OCI-M2 (cell line): ENCODE results near the gene COL18A1.
"Not testable (repeated sequence)": the region's sequence is repeated elsewhere in the genome, so short reads cannot be mapped to it uniquely, and the experiment has no call there.

Experiments used
- DNase-seq: peaks from one replicate; lab custom pipeline; 2025; ENCODE audit not compliant: unreplicated experiment; lab: John Stamatoyannopoulos, UW

COL18A1 gene

DNA sequence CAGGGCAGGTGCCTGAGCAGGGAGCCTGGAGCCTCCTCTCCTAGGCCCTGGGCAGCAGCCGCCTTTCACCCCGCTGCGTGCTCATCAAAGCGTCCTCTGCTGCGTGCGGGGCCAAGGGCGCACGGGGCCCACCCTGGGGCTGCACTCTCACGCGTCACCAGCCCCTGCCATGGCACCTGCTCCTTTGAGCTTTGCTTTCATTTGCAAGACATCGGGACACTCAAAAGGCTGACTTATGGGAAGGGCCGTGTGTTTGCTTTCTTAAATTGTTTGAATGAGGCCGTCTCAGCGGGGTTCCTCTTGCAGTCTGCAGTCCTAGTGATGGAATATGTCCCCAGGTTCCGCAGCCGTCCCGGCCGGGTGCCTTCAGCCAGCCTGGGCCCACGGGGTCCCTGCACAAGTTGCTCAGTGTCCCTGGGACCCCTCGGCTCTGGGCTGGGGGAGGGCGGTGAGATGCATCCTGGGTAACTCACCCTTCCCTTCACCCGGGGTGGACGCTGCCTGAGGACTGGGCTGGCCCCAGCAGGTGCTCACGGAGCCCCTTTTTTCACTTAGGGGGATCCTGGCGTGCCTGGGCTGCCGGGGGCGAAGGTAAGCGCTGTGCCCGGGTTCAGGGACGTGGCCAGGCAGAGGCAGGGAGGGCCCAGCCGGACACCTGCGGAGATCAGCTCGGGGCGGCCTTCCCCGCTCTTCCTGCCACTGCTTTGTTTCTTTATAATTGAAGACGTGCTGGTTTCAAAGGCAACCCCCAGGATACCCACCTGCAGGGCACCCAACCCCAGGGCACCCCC is 84.2 kb downstream of the COL18A1 start:
- no peak for DNase-seq

DNA sequence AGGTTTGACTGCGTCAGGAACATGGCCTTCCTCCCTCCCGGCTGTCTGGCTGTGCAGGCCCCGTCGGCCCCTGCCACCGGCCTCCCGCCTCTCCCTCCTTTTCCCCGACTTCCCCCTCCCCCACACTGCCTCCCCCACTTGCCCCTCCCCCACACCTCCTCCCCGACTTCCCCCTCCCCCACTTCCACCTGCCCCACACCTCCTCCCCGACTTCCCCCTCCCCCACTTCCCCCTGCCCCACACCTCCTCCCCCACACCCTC is 84.7 kb downstream of the COL18A1 start:
- no peak for DNase-seq

DNA sequence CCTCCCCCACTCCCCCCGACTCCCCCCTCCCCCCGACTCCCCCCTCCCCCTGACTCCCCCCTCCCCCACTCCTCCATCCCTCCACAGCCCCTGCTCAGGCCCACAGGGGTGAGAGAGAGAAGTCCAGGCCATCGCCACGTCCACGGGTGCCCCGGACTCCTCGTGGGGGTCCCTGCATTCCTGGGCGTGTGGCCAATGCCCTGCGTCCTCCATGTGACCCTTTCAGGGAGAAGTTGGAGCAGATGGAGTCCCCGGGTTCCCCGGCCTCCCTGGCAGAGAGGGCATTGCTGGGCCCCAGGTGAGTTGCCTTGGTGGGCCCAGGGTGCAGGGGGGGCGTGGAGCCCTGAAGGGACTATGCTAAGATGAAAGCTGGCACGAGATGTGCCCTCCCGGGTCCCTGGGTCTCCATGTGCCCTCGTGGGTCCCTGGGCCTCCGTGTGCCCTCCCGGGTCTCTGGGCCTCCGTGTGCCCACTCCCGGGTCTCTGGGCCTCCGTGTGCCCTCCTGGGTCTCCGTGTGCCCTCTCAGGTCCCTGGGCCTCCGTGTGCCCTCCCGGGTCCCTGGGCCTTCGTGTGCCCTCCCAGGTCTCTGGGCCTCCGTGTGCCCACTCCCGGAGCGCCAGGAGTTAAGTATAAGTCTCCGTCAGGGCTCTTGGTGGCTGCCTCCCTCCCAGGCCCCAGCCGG is 85.2 kb downstream of the COL18A1 start:
- DNase-seq, result no peak

DNA sequence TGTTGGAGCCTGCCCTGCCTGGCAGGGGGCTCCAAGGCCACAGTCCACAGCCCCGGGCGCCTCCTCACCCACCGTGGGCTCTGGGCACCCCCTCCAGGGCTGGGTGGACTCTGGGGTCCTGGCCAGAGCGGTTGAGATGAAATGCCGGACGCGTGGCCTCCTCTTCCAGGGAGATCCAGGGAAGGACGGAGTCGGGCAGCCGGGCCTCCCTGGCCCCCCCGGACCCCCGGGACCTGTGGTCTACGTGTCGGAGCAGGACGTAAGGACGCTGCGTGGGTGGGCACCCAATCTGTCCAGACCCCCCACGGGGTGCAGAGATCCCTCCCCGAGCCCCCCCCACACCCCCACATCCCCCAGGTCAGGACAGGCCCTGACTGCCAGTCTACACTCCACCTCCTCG is 86.1 kb downstream of the COL18A1 start:
- DNase-seq, result no peak

DNA sequence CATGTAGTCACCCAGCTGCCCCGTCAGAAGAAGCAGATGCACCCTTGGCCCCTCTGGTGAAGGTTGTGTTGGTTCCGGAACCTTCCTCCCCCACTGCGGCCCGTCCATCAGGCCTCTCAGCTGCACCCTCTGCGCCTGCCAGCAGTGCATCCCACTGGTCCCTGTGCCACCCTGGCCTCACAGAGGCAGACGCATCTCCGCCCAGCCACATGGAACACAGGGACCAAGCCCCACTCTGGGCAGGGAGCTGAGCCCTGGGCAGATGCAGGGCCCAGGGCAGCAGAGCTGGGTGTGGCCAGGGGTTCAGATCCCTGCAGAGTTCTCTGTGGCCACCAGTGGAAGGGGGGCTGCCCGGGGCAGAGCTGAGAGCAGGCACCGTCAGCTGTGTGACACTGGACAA is 86.7 kb downstream of the COL18A1 start:
- DNase-seq, result no peak

DNA sequence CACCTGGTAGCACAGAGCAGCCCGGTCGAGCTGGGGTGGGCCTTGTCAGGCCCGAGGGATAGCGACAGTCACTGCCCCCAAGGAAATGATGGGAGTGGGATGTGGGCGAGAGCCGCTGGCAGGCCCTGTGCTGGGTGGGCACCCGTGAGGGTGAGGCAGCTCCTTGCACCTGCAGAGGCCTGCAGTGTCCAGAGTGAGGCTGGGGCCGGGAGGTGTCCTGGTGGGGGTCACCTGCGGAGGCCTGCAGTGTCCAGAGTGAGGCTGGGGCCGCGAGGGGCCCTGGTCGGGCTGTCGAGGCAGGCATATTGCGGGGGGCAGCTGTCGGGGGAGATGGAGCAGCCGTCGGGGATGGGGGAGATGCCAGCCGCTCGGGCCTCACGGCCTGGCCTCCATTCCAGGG is 87.8 kb downstream of the COL18A1 start:
- no peak for DNase-seq

DNA sequence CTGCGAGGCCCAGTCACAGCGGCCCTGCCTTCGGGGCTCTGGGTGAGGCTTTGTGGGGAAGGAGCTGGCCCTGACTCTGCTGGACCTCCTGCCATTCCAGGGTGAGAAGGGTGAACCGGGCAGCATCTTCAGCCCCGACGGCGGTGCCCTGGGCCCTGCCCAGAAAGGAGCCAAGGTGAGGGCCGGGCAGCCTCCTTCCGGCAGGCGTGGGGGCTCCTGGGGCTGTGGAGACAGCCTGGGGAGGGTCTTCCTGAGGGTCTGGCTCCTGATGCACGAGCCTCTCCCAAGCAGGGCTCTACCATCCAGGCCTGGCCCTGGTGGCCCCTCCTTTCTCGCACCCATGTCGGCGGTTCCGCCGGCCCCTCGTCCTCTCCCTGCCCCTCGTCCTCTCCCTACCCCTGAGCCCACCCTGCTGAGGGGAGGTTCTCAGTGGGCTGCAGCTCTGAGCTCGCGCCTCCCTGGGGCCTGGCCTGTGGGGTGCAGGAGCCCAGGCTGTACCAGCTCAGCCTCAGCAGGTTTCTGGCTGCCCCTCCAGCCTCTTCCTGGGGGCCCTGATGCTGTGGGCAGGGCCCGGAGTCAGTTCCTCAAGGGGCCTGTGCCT is 88.5 kb downstream of the COL18A1 start:
- DNase-seq, result no peak

DNA sequence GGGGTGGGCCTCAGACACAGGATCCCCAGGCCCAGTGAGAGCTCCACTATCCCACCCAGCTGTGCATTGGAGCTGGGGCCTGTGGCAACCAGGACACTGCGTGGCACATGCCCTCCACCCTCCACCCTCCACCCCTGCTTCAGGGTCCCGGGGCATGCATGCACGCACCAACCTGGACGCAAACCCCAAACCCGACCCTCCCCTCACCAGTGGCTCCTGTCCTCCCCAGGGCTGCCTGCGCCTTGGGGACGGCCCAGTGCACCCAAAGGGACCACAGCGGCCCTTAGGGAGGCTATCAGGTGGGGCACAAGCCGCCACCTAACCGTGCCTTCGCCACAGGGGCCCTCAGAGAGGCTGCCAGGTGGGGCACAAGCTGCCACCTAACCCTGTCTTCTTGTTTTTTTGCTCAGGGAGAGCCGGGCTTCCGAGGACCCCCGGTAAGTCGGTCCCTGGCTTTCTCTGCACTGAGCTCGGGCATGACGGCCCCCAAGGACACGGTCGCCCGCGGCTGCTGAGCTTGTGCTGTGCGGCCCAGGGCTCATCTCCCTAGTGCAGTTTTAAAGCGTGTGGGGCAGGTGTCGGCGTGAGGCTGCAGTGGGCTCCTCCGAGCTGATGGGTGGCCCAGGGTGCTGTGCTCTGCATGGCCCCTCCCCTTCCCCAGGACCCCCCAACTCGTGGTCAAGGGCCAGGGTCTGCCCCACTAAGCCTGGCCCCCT is 89.3 kb downstream of the COL18A1 start:
- DNase-seq, result no peak

DNA sequence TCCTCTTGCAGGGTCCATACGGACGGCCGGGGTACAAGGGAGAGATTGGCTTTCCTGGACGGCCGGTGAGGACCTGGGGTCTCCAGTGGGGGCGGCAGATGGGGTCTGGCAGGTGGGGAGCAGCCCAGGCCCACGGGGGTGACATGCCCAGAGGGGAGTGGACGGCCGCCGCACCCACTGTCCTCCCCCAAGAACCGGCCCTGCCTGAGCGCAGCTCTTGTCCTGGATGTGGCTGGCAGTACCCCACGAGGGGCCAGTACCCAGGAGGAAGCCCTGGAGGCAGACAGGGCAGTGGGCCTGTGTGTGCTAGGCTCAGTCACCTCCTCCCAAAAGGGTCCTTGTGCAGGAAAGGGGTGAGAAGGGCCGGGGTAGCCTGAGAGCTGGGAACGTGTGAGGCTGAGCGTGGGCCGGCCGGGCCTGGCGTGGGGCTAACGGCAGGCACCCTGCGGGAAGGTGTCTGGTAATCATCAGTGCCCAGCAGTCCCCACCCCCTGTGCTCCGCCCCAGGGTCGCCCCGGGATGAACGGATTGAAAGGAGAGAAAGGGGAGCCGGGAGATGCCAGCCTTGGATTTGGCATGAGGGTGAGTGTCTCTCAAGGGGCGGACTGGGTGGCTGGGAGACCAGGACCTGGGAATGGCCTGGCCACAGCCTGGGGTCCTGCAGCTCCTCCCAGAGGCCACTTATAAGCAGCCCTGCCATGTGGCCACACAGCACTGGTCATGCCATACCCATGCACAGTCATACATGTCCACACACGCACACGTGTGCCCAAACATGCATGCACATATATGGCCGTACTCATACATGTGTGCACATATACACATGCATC is 90.1 kb downstream of the COL18A1 start:
- no peak for DNase-seq

DNA sequence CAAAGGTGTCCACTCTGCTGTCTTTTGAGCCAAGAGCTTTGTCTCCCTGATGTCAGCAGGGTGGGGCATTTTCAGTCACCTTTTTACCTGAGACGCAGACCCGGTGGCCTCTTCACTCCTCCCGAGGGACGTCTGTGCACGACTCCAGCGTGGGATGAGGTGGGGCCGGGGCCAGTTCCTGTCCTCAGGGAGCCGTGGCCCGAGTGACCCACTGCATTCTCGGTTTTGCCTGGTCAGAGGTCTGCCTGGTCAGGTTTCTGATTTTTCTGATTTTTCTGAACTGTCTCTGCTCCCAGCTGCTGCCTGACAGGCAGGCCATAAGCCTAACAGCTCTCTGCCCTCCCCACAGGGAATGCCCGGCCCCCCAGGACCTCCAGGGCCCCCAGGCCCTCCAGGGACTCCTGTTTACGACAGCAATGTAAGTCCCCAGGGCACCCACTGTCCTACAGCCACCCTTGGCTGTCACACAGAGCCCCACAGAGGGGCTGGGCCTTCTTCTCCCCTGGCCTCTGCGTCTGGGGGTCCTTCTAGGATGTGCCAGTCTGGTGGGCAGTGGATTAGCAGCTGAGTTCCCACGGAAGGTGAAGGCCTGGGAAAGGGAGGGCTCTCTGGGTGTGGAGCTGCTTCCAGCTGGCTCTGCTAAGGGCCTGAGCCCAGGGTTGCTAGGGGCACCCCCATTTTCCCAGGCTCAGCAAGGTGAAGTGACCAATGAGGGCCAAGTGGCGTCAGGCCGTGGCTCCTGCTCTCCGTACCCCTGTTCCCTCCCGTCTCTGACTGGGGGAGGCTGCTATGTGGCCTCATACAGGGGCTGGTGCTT is 91.4 kb downstream of the COL18A1 start:
- no peak for DNase-seq

DNA sequence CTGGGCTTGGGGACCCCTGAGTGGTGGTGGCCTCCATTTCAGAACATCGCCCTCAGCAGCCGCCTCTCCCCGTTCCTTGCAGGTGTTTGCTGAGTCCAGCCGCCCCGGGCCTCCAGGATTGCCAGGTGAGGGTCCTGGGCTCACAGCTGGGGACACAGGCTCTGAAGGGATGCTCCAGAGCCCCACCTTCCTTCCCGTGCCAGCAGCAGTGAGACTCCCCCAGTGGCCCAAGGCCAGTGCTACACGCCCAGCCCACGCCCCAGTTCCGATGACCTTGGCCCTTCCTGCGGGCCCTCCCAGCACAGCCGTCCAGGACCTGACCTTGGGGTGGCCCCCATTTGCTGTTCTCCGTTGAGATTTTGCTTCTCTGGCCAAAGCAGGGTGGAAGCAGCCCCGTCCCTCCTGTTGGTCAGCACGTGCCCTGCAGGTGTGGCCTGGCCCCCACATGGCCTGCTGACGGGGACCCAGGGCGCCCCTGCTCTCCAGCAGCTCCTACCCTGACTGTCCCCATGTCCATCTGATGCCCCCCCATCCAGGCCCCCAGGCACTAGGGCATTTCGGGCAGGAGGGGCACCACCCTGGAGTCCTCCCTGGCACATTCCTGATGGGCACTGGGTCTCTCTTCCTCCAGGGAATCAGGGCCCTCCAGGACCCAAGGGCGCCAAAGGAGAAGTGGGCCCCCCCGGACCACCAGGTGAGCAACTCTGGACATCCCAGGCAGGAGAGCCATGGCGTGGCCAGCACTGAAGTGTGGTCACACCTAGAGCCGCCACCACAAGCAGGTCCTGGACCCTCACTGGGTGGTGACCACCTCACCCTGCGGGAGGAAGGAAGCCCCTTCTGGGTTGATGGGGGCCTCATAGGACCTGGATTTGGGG is 92.2 kb downstream of the COL18A1 start:
- DNase-seq, result no peak

DNA sequence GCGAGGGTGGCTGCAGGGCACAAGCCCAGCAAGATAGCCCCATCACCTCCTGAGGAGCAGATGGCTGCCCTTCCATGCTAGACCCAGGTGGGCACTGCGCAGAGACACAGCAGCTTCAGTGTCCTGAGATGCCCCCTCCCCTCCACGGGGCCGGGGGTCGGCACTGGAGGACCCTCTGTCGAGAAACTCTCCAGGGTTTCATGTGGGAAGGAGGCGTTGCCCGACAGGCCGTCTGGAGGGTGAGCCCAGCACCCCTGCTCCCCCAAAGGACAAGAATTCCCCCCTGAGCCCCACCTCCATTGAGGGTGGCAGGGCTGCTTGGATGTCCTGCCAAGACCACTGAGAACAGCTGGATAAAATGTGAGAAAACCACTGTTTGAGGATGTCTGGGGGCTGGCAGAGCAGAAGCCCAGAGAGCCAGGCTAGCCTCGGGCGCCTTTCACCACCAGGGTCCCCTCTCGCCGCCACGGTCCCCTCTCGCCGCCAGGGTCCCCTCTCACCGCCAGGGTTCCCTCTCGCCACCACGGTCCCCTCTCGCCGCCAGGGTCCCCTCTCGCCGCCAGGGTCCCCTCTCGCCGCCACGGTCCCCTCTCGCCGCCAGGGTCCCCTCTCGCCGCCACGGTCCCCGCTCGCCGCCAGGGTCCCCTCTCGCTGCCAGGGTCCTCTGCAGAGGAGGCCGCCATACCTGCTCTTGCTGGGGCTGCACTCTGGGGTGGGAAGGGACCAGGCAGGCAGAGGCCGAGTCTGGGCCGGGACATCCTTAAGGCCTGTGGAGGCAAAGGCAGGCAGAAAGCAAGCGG is 93.1 kb downstream of the COL18A1 start:
- DNase-seq, result no peak

DNA sequence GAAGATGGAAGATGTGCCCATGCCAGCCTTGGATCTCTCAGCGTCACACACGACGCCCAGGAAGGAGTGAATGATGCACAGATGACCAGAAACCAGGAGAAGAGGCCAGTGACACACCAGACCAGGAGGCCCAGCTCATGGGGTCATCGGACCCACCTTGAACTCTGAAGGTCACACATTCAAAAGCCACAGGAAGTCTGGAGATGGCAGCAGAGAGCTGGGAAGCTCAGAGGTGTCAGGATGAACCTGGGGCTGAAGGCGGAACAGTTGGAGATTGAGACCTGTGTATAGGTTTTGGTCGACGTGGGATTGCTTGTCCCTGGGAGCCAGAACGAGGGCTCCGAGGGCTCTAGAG is 93.7 kb downstream of the COL18A1 start:
- no peak for DNase-seq

DNA sequence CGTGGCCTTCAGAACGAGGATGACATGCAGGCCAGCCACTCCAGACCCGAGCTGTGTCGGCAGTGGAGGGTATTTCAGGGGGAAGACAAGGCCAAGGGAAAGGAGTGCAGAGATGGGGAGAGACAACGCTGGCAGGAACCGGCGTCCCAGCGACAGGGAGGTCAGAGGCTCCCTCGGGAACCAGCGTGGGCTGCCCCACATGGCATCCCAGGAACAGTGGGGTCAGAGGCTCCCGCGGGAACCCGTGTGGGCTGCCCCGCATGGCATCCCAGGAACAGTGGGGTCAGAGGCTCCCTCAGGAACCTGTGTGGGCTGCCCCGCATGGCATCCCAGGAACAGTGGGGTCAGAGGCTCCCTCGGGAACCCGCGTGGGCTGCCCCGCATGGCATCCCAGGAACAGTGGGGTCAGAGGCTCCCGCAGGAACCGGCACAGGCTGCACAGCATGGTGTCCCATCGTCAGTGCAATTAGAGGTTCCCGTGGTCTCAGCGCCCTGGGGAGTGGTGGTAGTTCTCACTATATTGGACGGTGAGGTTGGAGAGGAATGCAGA is 94.3 kb downstream of the COL18A1 start:
- DNase-seq, result no peak

DNA sequence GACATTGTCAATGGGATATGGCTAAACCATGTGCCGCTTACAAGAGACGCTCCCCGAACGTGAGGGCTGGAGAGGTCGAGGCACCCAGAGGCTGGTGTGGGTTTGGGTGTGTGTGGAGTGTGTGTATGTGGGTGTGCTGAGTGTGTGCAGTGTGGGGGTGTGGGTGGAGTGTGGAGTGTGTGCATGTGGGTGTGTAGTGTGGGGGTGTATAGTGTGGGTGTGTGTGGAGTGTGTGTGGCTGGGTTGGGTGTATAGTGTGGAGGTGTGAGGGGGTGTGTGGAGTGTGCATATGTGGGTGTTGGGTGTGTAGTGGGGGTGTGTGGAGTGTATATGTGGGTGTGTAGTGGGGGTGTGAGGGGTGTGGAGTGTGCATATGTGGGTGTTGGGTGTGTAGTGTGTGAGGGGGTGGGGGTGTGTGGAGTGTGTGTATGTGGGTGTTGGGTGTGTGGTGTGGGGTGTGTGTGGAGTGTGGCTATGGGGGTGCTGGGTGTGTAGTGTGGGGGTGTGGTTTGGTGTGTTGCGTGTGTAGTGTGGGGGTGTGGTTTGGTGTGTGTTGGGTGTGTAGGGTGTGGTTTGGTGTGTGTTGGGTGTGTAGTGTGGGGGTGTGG is 95.1 kb downstream of the COL18A1 start:
- DNase-seq, result no peak

DNA sequence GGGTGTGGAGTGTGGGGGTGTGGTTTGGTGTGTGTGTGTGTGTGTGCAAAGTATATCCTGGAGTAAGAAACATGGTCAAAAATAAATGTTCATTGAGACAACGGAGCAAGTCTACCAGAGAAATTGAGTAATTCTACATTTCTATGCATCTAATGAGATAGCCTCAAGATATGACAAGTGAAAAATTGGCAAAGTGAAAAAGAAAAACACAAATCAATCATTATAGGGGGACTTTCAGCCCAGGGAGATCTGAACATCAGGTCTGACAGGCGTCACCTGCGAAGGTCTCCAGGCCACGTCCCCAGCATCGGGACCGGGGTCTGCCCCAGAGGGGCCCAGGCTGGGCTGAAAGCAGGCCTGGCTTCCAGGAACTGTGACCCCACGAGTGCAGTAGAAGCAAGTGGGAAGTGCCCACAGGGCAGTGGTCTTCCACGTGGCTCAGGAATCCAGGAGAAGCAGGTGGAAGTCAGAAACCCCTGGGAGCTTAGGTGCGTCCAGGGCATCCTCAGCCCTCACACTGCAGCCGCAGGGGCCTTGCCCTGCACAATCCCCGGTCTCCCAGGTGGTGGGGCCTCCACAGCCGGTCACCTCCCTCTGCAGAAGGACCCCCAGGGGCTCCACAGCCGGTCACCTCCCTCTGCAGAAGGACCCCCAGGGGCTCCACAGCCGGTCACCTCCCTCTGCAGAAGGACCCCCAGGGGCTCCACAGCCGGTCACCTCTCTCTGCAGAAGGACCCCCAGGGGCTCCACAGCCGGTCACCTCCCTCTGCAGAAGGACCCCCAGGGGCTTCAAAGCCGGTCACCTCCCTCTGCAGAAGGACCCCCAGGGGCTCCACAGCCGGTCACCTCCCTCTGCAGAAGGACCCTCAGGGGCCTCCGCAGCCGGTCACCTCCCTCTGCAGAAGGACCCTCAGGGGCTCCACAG is 96.4 kb downstream of the COL18A1 start:
- not testable (repeated sequence) for DNase-seq

DNA sequence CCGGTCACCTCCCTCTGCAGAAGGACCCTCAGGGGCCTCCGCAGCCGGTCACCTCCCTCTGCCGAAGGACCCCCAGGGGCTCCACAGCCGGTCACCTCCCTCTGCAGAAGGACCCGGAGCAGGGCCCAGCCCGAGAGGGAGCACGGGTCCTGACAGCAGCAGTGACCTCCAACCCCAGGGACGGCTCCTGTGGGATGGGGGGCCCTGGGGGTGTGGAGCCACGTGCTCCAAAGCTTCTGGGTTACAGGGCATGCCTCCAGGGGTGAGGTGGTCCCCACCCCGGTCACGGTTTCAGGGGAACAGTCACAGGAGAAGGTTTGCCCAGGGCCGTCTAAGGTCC is 97.0 kb downstream of the COL18A1 start:
- no peak for DNase-seq
